Effector memory CD8-positive, alpha-beta T cell (primary cell): Measurements from ENCODE around the gene NTN5.
"Not testable (repeated sequence)": the region's sequence is repeated elsewhere in the genome, so short reads cannot be mapped to it uniquely, and the experiment has no call there.

Source experiments
- ATAC-seq: fragments of 150-1000 bp; cut with Tn5 transposase; replicated peaks from 2 replicates; pipeline ENCODE4 v1.10.0; 2021; ENCODE audit warnings: mild to moderate bottlenecking, moderate library complexity
- DNase-seq, 3 experiments: peaks; one replicate each; pipeline ENCODE4 v3.0.0; 2021
- H3K27ac Mint-ChIP-seq, 2 donors: one replicate each; pipeline ENCODE4 v1.8.0; 2022; ENCODE audit warnings: mild to moderate bottlenecking in 2 of 2, mixed read lengths in 2 of 2, moderate library complexity in 2 of 2
- H3K27me3 Mint-ChIP-seq, 2 donors: one replicate each; pipeline ENCODE4 v1.8.0; 2022; ENCODE audit warnings: mixed read lengths in 2 of 2
- H3K36me3 Mint-ChIP-seq: one replicate; pipeline ENCODE4 v1.8.0; 2022; ENCODE audit warnings: mild to moderate bottlenecking, moderate library complexity, mixed read lengths; ENCODE audit not compliant: insufficient read depth
- H3K4me1 Mint-ChIP-seq, 2 donors: one replicate each; pipeline ENCODE4 v1.8.0; 2022; ENCODE audit warnings: low read depth in 2 of 2, mixed read lengths in 2 of 2
- H3K4me3 Mint-ChIP-seq, 2 donors: one replicate each; pipeline ENCODE4 v1.8.0; 2022; ENCODE audit warnings: mild to moderate bottlenecking in 2 of 2, mixed read lengths in 2 of 2, moderate library complexity in 2 of 2
- H3K9me3 Mint-ChIP-seq, 2 donors: one replicate each; pipeline ENCODE4 v1.8.0; 2022; ENCODE audit warnings: mixed read lengths in 2 of 2

NTN5 gene

DNA sequence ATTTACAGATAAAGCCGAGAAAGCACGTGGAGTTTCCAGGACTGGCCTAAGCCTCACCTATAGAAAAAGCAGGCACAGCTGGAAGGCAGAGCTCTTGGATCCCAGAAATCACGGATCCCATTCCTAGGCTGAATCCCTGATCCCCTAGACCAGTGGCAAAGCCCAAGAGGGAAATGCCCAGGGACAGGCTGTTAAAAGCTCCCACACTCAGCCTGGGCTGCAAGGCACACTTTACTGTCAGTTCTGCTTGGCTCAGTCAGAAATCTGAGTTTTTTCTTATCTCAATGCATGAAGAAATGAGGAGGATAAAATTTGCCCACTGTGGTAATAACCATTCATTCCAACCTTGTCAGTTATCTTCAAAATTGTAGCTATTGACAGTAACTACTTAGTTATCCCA is 15.0 kb upstream of the NTN5 start:
- Mint-ChIP-seq H3K27ac (no peak overlapping the region), H3K4me1 (no peaks in the 10 kb centered on the region), H3K4me3 (no peak overlapping the region), H3K9me3 (no peaks in the 10 kb centered on the region), H3K36me3 (no peaks in the 10 kb centered on the region), H3K27me3 (no peaks in the 10 kb centered on the region)
- DNase-seq (no peak), ATAC-seq (no peak)

DNA sequence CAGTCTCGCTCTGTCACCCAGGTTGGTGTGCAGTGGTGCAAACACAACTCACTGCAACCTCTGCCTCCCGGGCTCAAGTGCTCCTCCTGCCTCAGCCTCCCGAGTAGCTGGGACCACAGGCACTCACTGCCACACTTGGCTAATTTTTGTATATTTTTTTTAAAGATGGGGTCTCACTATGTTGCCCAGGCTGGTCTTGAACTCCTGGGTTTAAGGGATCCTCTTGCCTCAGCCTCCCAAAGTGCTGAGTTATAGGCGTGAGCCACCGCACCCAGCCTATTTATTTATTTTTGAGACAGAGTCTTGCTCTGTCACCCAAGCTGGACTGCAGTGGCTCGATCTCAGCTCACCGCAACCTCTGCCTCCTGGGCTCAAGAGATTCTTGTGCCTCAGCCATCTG is 13.8 kb upstream of the NTN5 start:
- not testable (repeated sequence) for H3K9me3 Mint-ChIP-seq, H3K27me3 Mint-ChIP-seq, DNase-seq, H3K27ac Mint-ChIP-seq, H3K4me1 Mint-ChIP-seq, ATAC-seq, H3K36me3 Mint-ChIP-seq, H3K4me3 Mint-ChIP-seq

DNA sequence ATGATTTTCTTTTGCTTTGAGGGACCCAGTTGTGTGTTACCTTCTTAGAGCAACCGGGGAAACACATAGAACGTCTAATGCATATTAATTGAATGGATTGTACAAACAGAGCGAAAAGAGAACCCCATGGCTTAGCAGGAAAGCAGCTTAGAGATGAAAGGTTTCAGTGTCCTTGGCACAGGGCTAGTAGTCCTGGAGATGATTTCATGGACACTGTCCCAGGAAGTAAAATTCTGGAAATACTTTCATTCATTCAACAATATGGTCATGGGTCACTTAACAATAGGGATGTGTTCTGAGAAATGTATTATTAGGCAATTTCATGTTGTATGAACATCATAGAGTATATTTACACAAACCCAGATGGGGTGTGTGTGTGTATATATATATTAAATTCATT is 13.3 kb upstream of the NTN5 start:
- no peaks in the 10 kb centered on the region for H3K36me3 Mint-ChIP-seq
- H3K4me3 Mint-ChIP-seq: no peak overlapping the region
- H3K4me1 Mint-ChIP-seq: no peaks in the 10 kb centered on the region
- H3K9me3 Mint-ChIP-seq: no peaks in the 10 kb centered on the region
- ATAC-seq: no peak
- no peak for DNase-seq
- no peak overlapping the region for H3K27ac Mint-ChIP-seq
- H3K27me3 Mint-ChIP-seq: no peaks in the 10 kb centered on the region

DNA sequence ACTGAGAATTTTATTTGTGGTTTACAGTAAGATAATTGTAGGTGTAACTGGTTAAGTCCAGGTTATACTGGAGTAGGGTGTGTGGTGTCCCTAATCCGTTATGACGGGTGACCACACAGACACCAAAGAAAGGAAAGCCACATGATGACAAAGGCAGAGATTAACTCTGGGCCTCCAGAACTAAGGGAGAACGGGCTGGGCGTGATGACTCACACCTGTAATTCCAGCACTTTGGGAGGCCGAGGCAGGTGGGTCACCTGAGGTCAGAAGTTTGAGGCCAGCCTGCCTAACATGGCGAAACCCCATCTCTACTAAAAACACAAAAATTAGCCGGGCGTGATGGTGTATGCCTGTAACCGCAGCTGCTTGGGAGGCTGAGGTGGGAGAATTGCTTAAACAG is 12.8 kb upstream of the NTN5 start:
- H3K27ac Mint-ChIP-seq: no peak overlapping the region
- no peaks in the 10 kb centered on the region for H3K27me3 Mint-ChIP-seq
- no peak overlapping the region for H3K4me3 Mint-ChIP-seq
- H3K4me1 Mint-ChIP-seq: no peaks in the 10 kb centered on the region
- H3K36me3 Mint-ChIP-seq: no peaks in the 10 kb centered on the region
- DNase-seq (no peak), ATAC-seq (no peak)
- H3K9me3 Mint-ChIP-seq: no peaks in the 10 kb centered on the region

DNA sequence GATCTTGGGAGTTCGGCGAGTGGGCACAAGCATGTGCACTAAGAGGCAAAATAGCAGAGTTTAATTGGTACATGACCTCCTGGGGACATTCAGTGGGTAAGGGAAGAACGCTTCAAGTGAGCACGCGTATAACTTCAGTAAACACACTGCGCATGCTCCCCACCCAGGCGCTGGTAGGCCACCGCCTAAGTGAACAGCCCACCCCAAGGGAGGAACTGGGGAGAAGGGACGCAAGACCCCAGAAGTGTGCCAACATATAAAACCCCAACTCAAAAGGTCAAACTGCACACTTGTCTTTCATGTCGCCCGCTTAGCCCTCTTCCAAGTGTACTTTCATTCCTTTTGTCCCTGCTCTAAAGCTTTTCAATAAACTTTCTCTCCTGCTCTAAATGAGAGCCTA is 10.5 kb upstream of the NTN5 start:
- no peaks in the 10 kb centered on the region for H3K27me3 Mint-ChIP-seq
- H3K4me3 Mint-ChIP-seq: no peak overlapping the region
- no peak for ATAC-seq
- H3K36me3 Mint-ChIP-seq: no peaks in the 10 kb centered on the region
- no peaks in the 10 kb centered on the region for H3K9me3 Mint-ChIP-seq
- no peaks in the 10 kb centered on the region for H3K4me1 Mint-ChIP-seq
- no peak for DNase-seq
- no peak overlapping the region for H3K27ac Mint-ChIP-seq

DNA sequence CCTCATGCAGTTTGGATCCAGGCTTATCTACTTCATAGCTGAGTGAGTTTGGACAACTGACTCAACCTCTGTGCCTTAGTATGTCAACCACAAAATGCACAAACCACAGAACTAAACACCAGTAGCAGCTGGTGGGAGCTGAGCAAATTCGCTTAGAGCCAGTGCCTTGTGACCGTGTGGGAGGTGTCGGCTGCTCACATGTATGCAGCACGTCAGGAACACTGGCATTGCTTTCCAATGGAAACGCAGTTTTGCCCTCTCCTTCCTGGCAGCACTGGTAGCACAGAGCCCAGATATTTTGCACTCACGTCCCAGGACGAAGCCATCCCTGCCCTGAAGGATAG is 8.3 kb upstream of the NTN5 start:
- H3K36me3 Mint-ChIP-seq: no peaks in the 10 kb centered on the region

DNA sequence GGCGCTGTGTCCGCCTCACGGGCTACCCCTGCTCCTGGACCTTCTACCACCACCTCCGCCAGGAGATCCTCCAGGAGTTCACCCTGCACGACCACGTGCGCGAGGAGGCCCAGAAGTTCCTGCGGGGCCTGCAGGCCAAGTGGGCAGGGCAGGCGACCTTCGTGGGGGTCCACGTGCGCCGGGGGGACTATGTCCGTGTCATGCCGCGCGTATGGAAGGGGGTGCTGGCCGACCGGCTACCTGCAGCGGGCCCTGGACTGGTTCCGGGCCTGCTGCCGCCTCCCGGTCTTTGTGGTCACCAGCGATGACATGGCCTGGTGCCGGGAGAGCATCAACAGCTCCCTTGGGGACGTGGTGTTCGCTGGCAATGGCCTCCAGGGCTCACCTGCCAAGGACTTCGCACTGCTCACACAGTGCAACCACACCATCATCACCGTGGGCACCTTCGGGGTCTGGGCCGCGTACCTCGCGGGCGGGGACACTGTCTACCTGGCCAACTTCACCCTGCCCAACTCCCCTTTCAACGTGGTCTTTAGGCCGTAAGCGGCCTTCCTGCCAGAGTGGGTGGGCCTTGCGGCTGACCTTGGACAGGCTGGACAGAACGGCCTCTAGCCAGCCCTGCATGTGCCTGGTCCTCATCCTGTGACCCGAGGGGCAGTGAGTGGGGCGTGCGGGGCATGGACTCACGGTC is 7.8 kb upstream of the NTN5 start:
- Mint-ChIP-seq H3K27ac (no peak overlapping the region), H3K4me1 (peaks cover 0 to under 1% of the 10 kb centered on the region in 2 donors), H3K36me3 (no peaks in the 10 kb centered on the region), H3K27me3 (no peaks in the 10 kb centered on the region), H3K9me3 (no peaks in the 10 kb centered on the region), H3K4me3 (no peak overlapping the region)
- no peak for DNase-seq
- ATAC-seq: no peak

More for the DNA sequence above, 8.3 kb upstream of the NTN5 start:
- ATAC-seq (no peak), DNase-seq (no peak)
- no peaks in the 10 kb centered on the region for H3K4me1 Mint-ChIP-seq
- no peaks in the 10 kb centered on the region for H3K9me3 Mint-ChIP-seq
- H3K27ac Mint-ChIP-seq: no peak overlapping the region
- H3K27me3 Mint-ChIP-seq: no peaks in the 10 kb centered on the region
- no peak overlapping the region for H3K4me3 Mint-ChIP-seq

DNA sequence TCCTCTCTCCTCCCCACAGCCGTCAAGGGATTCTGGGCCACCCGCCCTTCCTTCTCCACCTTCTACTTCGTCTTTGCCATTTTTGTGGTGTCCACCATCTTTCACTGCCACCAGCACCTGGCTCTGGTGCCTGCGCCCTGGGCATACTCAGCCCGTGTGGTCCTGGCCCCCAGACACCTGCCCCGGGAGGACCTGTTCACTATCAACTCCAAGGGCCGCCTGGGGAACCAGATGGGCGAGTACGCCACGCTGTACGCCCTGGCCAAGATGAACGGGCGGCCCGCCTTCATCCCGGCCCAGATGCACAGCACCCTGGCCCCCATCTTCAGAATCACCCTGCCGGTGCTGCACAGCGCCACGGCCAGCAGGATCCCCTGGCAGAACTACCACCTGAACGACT is 7.2 kb upstream of the NTN5 start:
- not testable (repeated sequence) for H3K27me3 Mint-ChIP-seq, H3K36me3 Mint-ChIP-seq, DNase-seq, H3K9me3 Mint-ChIP-seq, ATAC-seq, H3K4me1 Mint-ChIP-seq, H3K27ac Mint-ChIP-seq, H3K4me3 Mint-ChIP-seq

DNA sequence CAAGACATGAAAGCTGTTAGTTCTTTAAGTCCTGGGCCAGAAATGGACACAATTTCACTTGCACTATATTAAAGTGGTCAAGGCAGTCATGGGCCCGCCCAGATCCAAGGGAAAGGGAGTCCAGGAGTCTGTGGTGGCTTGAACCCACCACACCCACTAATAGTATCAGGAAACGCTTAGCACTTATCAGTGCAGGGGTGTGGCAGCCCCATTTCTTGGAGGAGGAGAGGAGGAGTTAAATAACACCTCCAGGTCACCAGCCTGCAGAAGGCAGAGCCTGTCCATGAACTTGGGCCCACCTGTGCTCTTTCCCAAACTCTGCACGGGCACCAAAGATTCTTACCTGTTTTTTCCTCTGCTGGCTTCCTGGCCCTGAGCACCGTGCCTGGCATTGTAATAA is 5.4 kb upstream of the NTN5 start:
- DNase-seq (no peak), ATAC-seq (no peak)
- Mint-ChIP-seq H3K27ac (no peak overlapping the region), H3K4me3 (no peak overlapping the region), H3K9me3 (no peaks in the 10 kb centered on the region), H3K4me1 (peaks cover 5 to 6% of the 10 kb centered on the region in 2 donors), H3K36me3 (no peaks in the 10 kb centered on the region), H3K27me3 (no peaks in the 10 kb centered on the region)

DNA sequence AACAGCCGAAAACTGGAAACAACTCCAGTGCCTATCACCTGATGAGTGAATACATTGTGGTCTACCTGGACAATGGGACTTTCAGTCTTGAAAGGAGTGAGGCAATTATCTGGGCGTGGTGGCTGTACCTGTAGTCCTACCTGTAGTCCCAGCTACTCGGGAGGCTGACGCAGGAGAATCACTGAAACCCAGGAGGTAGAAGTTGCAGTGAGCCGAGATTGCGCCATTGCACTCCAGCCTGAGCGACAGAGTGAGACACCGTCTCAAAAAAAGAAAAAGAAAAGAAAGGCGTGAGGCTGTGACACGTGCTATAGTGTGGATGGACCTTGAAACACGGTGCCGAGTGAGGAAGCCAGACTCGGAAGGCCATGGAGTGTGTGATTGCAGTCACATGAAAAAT is 4.1 kb upstream of the NTN5 start:
- no peak overlapping the region for H3K4me3 Mint-ChIP-seq
- DNase-seq: no peak
- no peak overlapping the region for H3K27ac Mint-ChIP-seq
- ATAC-seq: no peak
- H3K36me3 Mint-ChIP-seq: no peaks in the 10 kb centered on the region
- no peaks in the 10 kb centered on the region for H3K27me3 Mint-ChIP-seq
- H3K9me3 Mint-ChIP-seq: no peaks in the 10 kb centered on the region
- H3K4me1 Mint-ChIP-seq: peaks cover 5 to 6% of the 10 kb centered on the region in 2 donors

DNA sequence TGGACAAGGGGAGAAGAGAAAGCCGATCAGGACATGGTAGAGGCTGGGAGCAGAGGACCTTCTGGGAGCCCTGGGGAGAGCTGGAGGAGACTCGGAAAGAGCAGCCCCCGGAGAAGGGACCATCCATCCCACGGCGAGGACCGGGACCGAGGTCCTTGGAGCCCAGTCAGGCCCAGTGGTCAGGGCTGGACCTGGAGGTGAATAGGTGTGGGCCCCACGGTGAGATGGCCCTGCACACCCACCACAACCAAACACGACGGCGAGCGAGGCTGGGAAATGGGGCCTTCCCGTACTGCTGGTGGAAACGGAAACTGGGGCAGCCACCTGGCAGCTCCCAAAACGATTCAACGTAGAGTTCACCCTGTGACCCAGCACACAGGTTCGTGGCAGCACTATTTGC is 3.7 kb upstream of the NTN5 start:
- ATAC-seq (no peak), DNase-seq (no peak)
- Mint-ChIP-seq H3K36me3 (no peaks in the 10 kb centered on the region), H3K27me3 (no peaks in the 10 kb centered on the region), H3K9me3 (no peaks in the 10 kb centered on the region), H3K4me3 (no peak overlapping the region), H3K27ac (no peak overlapping the region), H3K4me1 (peaks cover 5 to 6% of the 10 kb centered on the region in 2 donors)

DNA sequence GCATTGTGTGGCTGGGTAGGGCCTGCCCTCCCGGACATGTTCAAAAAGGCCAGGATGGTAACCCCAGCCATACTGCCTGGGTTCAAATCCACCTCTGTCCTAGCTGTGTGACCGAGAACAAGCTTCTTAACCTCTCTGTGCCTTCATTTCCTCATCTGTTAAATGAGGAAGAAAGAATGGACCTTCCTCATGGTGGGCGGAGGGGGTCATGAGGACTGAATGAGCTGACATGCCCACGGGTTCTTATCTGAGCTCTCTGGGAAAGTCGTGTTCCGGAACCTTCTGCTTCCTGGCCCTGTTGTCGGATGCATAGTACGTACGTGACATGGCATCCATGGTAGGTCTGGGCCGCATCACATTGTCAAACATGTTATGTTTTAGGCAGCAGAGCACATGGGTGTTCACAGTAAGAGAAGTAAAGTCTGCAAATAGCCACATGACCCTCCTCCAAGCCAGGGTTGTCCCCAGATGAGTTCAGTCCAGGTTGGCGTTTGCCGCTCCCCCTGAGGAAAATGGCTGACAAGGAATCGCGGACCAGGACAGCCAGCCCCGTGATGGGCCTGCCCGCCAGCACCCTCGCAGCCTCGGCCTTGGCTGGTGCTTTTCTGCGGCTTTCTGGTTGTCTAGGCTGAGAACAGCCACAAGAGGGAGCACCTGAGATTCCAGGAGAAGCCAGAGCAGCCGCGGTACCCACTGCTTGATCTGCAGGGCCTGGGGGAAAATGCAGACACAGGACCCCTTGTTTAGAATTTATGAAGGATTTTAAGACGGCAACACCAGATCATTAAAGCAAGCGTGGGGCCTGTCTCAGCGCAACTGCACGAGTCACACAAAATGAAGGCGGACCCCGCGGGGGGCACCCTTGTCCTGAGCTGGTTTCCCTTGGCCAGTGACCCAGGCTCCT is 2.4 kb upstream of the NTN5 start:
- Mint-ChIP-seq H3K4me1 (peaks cover 5 to 6% of the 10 kb centered on the region in 2 donors), H3K27me3 (no peaks in the 10 kb centered on the region), H3K27ac (peak overlapping the region in 1 of 2 donors; percentile 60), H3K9me3 (no peaks in the 10 kb centered on the region), H3K4me3 (peak overlapping the region in 1 of 2 donors; percentile 33), H3K36me3 (no peaks in the 10 kb centered on the region)
- DNase-seq (peak; percentile 75 to 76 (median 75)), ATAC-seq (peak; percentile 96)

DNA sequence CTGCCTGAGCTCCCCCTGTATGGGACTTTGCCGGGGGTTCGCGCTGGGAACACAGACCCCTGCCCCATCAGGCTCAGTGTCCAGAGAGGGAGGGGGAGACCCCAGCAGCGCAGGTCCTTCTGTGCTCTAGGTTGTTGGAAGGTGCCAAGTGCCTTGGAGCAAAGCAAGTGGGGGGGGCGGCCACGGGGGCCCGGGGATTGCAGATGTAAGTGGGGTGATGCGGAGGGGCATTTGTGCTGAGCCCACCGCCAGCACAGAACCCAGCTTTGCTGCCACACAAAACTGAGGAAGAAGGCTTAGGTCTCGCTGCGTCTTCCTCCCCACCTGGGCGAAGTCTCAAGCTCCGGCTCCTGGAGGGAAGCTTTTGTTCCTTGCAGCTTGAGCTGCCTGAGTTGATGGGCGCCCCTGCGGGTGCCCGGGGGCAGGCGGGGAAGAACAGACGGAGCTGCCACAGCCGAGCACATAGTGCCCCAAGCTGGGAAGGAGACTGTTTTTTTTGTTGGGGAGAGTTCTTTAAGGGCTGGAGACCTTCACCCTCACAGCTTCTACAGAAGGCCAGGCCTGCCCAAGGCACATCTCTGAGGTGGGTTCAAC is 1.5 kb upstream of the NTN5 start:
- H3K27me3 Mint-ChIP-seq: no peaks in the 10 kb centered on the region
- no peak overlapping the region for H3K4me3 Mint-ChIP-seq
- ATAC-seq (no peak), DNase-seq (no peak)
- H3K36me3 Mint-ChIP-seq: peaks cover 7% of the 10 kb centered on the region
- no peak overlapping the region for H3K27ac Mint-ChIP-seq
- H3K4me1 Mint-ChIP-seq: peaks cover 5 to 6% of the 10 kb centered on the region in 2 donors
- H3K9me3 Mint-ChIP-seq: no peaks in the 10 kb centered on the region
